Epithelial cell of proximal tubule (primary cell): ENCODE results near the gene C15orf39. TPM values are rescaled to one million over a fixed set of nuclear protein-coding genes. Genes with fewer than 3 reads are reported as not detected.
"Not testable (repeated sequence)": the region's sequence is repeated elsewhere in the genome, so short reads cannot be mapped to it uniquely, and the experiment has no call there.

Experiments
- DNase-seq: peaks from one replicate; pipeline ENCODE4 v3.0.0-alpha.2; 2011; ENCODE audit warnings: low read depth
- H3K4me3 ChIP-seq: 2 replicates; pipeline ENCODE4 v1.5.1; 2011; ENCODE audit warnings: low read depth, mild to moderate bottlenecking, low read length
- CTCF ChIP-seq: conservative IDR thresholded peaks from 2 replicates; pipeline ENCODE4 v1.5.1; 2012; ENCODE audit warnings: low read depth, mild to moderate bottlenecking, low read length
- total RNA-seq: library from RNA; depleted of rRNA; stranded (reverse); fragments of >200 nt; gene quantifications from 2 replicates; pipeline ENCODE4 v1.2.3, GENCODE V29; 2015

Gene C15orf39
- total RNA-seq, 1 donor from 2014 or later: 9.6 TPM

- H3K4me3 ChIP-seq: no peak overlapping the region
- no peak for DNase-seq
- TF ChIP-seq CTCF: no peak
Measured at GRCh38 chr15:75164625-75165350, 36.9 kb upstream of the C15orf39 start.

- not testable (repeated sequence) for DNase-seq, H3K4me3 ChIP-seq
Measured at GRCh38 chr15:75166489-75167063, 35.1 kb upstream of the C15orf39 start.

- no peak overlapping the region for H3K4me3 ChIP-seq
- DNase-seq: no peak
- no peak for TF ChIP-seq CTCF
Measured at GRCh38 chr15:75167588-75168350, 33.9 kb upstream of the C15orf39 start.

GRCh38 chr15:75168374-75168773, 33.3 kb upstream of the C15orf39 start:
- no peak overlapping the region for H3K4me3 ChIP-seq
- no peak for TF ChIP-seq CTCF
- no peak for DNase-seq

- no peak for TF ChIP-seq CTCF
- H3K4me3 ChIP-seq: no peak overlapping the region
- no peak for DNase-seq
Measured at GRCh38 chr15:75170203-75170602, 31.5 kb upstream of the C15orf39 start.

GRCh38 chr15:75170711-75171341, 30.9 kb upstream of the C15orf39 start:
- no peak for DNase-seq
- no peak for TF ChIP-seq CTCF
- H3K4me3 ChIP-seq: no peak overlapping the region

GRCh38 chr15:75171408-75171807, 30.3 kb upstream of the C15orf39 start:
- no peak for TF ChIP-seq CTCF
- DNase-seq: no peak
- no peak overlapping the region for H3K4me3 ChIP-seq
